Smooth muscle cell of the brain vasculature (primary cell): ENCODE measurements around the gene FAM200B.

ENCODE experiments used
- DNase-seq: peaks from one replicate; pipeline ENCODE4 v3.0.0-alpha.2; 2012; ENCODE audit warnings: low read depth, low spot score

Gene FAM200B

GRCh38 chr4:15736514-15737050 is 55.0 kb downstream of the FAM200B start:
- no peak for DNase-seq

- no peak for DNase-seq
These were observed 55.6 kb downstream of the FAM200B start for GRCh38 chr4:15737255-15737654.

- no peak for DNase-seq
These were observed 57.2 kb downstream of the FAM200B start for GRCh38 chr4:15738877-15739276.
